GM18907 (cell line): Measurements from ENCODE around the gene NEFH.
"Not testable (repeated sequence)": the region's sequence is repeated elsewhere in the genome, so short reads cannot be mapped to it uniquely, and the experiment has no call there.

Experiments used
- ATAC-seq: cut with Tn5 transposase; IDR thresholded peaks from one replicate; pipeline ENCODE4 v1.9.1; 2021; ENCODE audit warnings: mild to moderate bottlenecking, moderate library complexity; ENCODE audit not compliant: unreplicated experiment

The NEFH gene

DNA sequence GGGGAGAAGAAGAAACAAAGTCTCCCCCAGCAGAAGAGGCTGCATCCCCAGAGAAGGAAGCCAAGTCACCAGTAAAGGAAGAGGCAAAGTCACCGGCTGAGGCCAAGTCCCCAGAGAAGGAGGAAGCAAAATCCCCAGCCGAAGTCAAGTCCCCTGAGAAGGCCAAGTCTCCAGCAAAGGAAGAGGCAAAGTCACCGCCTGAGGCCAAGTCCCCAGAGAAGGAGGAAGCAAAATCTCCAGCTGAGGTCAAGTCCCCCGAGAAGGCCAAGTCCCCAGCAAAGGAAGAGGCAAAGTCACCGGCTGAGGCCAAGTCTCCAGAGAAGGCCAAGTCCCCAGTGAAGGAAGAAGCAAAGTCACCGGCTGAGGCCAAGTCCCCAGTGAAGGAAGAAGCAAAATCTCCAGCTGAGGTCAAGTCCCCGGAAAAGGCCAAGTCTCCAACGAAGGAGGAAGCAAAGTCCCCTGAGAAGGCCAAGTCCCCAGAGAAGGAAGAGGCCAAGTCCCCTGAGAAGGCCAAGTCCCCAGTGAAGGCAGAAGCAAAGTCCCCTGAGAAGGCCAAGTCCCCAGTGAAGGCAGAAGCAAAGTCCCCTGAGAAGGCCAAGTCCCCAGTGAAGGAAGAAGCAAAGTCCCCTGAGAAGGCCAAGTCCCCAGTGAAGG lies 9.2 kb downstream of the NEFH start:
- ATAC-seq: not testable (repeated sequence)

DNA sequence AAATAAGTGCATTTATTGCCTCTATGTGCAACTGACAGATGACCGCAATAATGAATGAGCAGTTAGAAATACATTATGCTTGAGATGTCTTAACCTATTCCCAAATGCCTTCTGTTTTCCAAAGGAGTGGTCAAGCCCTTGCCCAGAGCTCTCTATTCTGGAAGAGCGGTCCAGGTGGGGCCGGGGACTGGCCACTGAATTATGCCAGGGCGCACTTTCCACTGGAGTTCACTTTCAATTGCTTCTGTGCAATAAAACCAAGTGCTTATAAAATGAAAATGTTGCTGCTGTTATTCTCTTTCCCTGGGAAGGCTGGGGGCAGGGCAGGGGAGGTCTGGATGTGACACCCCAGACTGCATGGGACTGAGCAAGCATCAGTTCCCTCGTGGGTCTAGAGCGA lies 11.0 kb downstream of the NEFH start:
- ATAC-seq: no peak

GRCh38 chr22:29493636-29494035 lies 13.6 kb downstream of the NEFH start:
- no peak for ATAC-seq

- ATAC-seq: no peak
These were observed 19.8 kb downstream of the NEFH start for GRCh38 chr22:29499852-29500251.

GRCh38 chr22:29503811-29504372 lies 23.9 kb downstream of the NEFH start:
- ATAC-seq: no peak

- ATAC-seq: no peak
These were observed 29.3 kb downstream of the NEFH start for GRCh38 chr22:29509298-29509697.

DNA sequence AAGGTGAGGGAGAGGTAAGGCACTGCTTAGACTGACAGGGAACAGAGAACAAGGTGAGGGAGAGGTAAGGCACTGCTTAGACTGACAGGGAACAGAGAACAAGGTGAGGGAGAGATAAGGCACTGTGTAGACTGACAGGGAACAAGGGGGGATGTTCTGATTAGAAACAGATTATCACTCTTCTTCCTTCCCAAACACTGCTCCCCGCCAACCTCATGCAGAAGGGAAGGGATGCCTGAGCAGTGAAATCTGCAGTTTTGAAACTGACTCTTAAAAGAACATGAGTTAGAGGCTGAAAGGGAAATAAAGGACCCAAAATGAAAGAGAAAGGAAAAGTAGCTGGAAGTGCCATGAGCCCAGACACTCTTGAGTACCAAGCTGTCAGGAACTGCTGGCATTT lies 29.8 kb downstream of the NEFH start:
- no peak for ATAC-seq

- ATAC-seq: no peak
These were observed 30.5 kb downstream of the NEFH start for GRCh38 chr22:29510542-29510941.

- ATAC-seq: no peak
These were observed 31.3 kb downstream of the NEFH start for GRCh38 chr22:29511126-29511862.

DNA sequence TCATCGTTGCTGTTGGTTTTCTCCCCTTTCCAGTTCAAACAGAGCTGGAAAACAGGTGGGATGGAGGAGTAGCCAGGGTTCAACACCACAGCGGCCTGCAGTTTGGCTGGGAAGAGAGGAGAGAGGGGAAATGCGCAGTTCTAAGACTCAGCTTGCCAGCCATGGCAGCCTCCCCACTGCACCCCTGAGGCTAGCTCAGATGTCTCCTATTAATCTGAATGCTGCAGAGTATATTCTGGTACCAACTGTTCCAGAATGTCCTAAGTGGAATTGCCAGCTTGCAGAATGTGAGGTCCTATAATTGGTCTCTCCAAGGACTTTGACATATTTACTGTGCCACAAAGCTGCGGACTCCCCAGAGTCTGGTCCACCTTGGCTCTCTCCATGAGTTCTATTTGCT lies 32.0 kb downstream of the NEFH start:
- ATAC-seq: no peak

DNA sequence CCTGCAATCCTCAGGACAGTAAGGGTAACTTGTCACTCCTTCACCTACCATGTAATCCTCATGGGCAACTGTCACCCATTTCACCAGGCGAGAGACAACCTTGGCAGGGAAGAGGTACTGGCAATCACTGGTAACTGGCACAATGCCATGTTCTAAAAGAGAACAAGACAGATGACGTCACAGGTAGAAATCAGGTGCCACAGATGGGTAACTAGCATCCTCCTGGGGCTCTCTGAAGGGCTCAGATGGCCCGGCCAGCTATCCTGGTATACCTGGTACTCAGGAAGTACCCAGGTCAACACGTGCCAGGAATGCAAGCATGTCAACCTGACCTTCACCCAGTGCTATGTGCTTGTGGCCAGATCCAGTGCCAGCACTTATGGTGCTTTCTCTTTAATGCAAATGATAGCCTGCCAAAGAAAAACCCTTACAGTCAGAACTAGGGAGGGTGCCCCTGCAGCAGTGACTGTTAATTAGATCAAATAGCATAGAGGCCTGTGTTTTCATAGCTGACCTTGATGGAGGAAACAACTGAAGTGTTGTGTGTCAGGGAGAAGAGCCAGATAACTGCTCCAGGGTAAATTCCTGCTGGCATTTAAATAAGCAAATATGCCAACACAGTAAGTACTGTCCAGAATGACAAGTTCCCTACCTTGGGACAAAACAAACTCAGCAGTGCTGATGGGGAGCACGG lies 37.3 kb downstream of the NEFH start:
- ATAC-seq: no peak

- no peak for ATAC-seq
These were observed 38.4 kb downstream of the NEFH start for GRCh38 chr22:29518427-29518826.

- ATAC-seq: no peak
These were observed 40.0 kb downstream of the NEFH start for GRCh38 chr22:29519996-29520395.

DNA sequence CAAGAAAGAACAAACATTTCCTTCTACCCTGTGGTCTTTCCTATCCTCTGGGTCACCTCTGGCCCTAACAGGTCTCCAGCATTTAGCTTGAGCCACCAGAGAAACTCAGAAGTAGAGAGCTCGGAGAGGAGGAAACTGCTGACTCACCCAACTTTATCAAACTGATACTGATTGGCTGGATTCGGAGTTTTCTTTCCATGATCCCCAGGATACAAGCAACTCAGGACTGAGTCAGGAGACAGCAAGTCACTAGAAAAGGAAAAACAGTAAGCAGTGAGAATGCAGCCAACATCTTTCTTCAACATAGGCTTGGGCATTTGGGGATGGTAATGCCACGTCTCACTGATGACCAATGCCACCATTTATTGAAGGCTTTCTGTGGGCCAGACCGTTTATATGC lies 40.8 kb downstream of the NEFH start:
- no peak for ATAC-seq

GRCh38 chr22:29521526-29521925 lies 41.5 kb downstream of the NEFH start:
- no peak for ATAC-seq

GRCh38 chr22:29523761-29524160 lies 43.7 kb downstream of the NEFH start:
- ATAC-seq: no peak

GRCh38 chr22:29524442-29525191 lies 44.6 kb downstream of the NEFH start:
- ATAC-seq: no peak

DNA sequence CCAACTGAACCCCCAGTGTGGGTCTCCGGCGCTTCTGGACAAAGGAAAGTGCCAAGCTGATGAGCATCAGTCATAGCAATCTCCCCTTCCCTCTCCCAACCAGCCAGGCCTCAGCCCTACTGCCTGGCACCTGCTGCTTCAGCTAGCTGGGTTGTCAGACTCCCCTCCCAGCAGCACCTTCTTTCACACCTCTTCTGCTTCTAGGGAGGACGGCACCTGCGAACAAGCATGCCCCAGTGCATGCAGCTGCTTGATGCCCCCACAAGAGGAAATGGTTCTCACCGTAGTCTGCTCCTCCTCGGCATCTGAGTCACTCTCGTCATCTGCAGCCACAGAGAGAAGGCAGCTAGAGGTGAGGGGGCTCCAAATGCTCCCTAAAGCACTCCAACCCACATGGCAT lies 48.1 kb downstream of the NEFH start:
- ATAC-seq: no peak

DNA sequence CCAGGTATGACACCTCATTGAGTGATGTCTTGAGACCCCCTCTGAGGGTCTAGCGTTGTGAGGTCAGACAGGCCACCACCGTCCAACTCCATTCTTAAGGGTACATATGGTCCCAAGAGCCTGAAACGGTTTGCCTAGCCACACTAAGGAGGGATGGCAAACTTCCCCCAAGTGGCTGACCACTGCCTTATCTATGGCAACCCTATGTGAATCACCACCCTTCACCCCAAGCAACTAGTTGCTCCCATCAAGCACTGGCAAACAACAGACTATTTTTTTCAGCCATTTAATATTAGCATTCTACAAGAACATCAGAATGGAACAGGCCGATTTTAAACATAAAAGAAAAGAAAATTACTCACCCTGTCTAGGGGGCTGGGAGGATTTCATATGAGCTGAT lies 50.7 kb downstream of the NEFH start:
- ATAC-seq: no peak

- no peak for ATAC-seq
These were observed 51.4 kb downstream of the NEFH start for GRCh38 chr22:29531419-29531818.

DNA sequence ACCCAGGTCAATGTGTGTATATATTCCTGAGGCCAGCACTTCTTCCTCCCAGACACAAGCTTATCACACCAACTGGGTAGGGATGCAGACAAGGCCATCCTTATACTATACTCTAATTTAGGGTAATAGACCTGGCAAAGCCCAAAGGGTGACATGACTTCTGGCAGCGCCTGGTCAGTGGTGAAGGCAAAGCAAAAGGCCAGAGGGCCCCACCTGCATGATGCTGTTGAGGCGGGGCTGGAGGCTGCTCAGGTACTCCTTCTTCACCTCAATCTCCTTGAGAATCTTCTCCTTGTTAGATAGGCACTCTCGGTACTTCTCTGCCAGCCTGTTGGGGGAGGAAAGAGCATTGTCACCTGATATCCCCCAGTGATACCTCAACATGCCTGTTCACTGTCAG lies 56.4 kb downstream of the NEFH start:
- ATAC-seq: no peak
